H1 (cell line): Measurements from ENCODE around the gene ZFAND3. TPM values are rescaled to one million over a fixed set of nuclear protein-coding genes. Genes with fewer than 3 reads are reported as not detected.

Source experiments
- CTCF ChIA-PET: fragments of 300-600 bp; sonication (Branson Sonifier 250); formaldehyde crosslinking; loops from one replicate; lab custom pipeline; 2021; ENCODE audit not compliant: partially characterized antibody; lab: Charles Lee
- POLR2A ChIA-PET: fragments of 300-600 bp; sonication (Branson Sonifier 250); formaldehyde crosslinking; loops from one replicate; lab custom pipeline; 2021; ENCODE audit warnings: inconsistent platforms; ENCODE audit not compliant: partially characterized antibody; lab: Charles Lee
- DNase-seq, 2 experiments: peaks; one replicate each; pipeline versions ENCODE4 v3.0.0 to v3.0.0-alpha.2; 2010 to 2022; ENCODE audit warnings: low spot score in 2 of 2, low read depth in 1 of 2, mixed read lengths in 1 of 2
- FAIRE-seq: peaks from 2 replicates; lab custom pipeline; 2011; peaks lifted over from hg19 to GRCh38; lab: Jason Lieb, UNC
- H2AFZ ChIP-seq: 2 replicates; pipeline ENCODE4 v1.8.1; 2012; ENCODE audit warnings: low read length, inconsistent platforms
- H2AK5ac ChIP-seq: 2 replicates; pipeline ENCODE4 v1.6.1; 2013; ENCODE audit warnings: low read depth, low read length
- H2BK120ac ChIP-seq: replicated peaks from 2 replicates; pipeline ENCODE3; 2013; ENCODE audit warnings: low read depth, low read length, inconsistent platforms
- H2BK12ac ChIP-seq: 2 replicates; pipeline ENCODE4 v1.6.1; 2013; ENCODE audit warnings: low read depth, low read length
- H2BK15ac ChIP-seq: 2 replicates; pipeline ENCODE4 v1.6.1; 2013; ENCODE audit warnings: low read length
- H2BK20ac ChIP-seq: 2 replicates; pipeline ENCODE4 v1.6.1; 2013; ENCODE audit warnings: low read length
- H2BK5ac ChIP-seq: 2 replicates; pipeline ENCODE4 v1.6.1; 2013; ENCODE audit warnings: low read depth, low read length
- H3K14ac ChIP-seq: 2 replicates; pipeline ENCODE4 v1.6.1; 2013; ENCODE audit warnings: inconsistent platforms; ENCODE audit not compliant: insufficient read length
- H3K18ac ChIP-seq: 2 replicates; pipeline ENCODE4 v1.6.1; 2013; ENCODE audit warnings: low read length; ENCODE audit errors: extremely low read depth
- H3K23ac ChIP-seq: 2 replicates; pipeline ENCODE4 v1.6.1; 2013; ENCODE audit warnings: inconsistent platforms; ENCODE audit not compliant: insufficient read length
- H3K23me2 ChIP-seq: 2 replicates; pipeline ENCODE4 v1.6.1; 2013; ENCODE audit warnings: low read depth, low read length
- H3K27ac ChIP-seq: 2 replicates; pipeline ENCODE4 v1.6.1; 2011; ENCODE audit warnings: low read depth, low read length, inconsistent platforms
- H3K27me3 ChIP-seq, 4 experiments: replicated peaks in 1 of 4; 1 replicate in 1 of 4; 2 replicates in 3 of 4; pipeline versions ENCODE4 v1.6.1 to v1.8.1; 2011 to 2013; ENCODE audit warnings: low read length in 3 of 4, mild to moderate bottlenecking in 3 of 4, inconsistent platforms in 2 of 4, mixed read lengths in 2 of 4, moderate library complexity in 1 of 4; ENCODE audit not compliant: control insufficient read depth in 3 of 4, insufficient read depth in 3 of 4; ENCODE audit errors: extremely low read depth in 1 of 4
- H3K36me3 ChIP-seq, 4 experiments: 2 replicates each; pipeline versions ENCODE4 v1.6.1 to v1.8.1; 2011 to 2013; ENCODE audit warnings: mild to moderate bottlenecking in 4 of 4, low read length in 3 of 4, moderate library complexity in 2 of 4, control low read depth in 1 of 4, inconsistent platforms in 1 of 4; ENCODE audit not compliant: insufficient read depth in 4 of 4, control insufficient read depth in 2 of 4
- H3K4ac ChIP-seq: replicated peaks from 2 replicates; pipeline ENCODE3; 2013; ENCODE audit warnings: low read length, low read depth, mixed read lengths, inconsistent platforms; ENCODE audit not compliant: insufficient read length
- H3K4me1 ChIP-seq, 4 experiments: replicated peaks in 1 of 4; 1 replicate in 1 of 4; 2 replicates in 3 of 4; pipeline versions ENCODE4 v1.6.1 to v1.8.1; 2011 to 2013; ENCODE audit warnings: low read length in 3 of 4, inconsistent platforms in 2 of 4, mixed read lengths in 1 of 4; ENCODE audit not compliant: insufficient read depth in 4 of 4, control insufficient read depth in 3 of 4
- H3K4me2 ChIP-seq, 2 experiments: 2 replicates each; pipeline versions ENCODE4 v1.6.1 to v1.8.1; 2011 to 2013; ENCODE audit warnings: low read depth in 2 of 2, low read length in 2 of 2, control low read depth in 1 of 2, inconsistent platforms in 1 of 2, mild to moderate bottlenecking in 1 of 2; ENCODE audit not compliant: insufficient read depth in 1 of 2
- H3K4me3 ChIP-seq, 4 experiments: fragments of 200-600, 300-600 bp in 1 of 4; sonication (generic), shearing (Covaris generic), sonication (Bioruptor Twin) in 1 of 4; 2 replicates each; pipeline versions ENCODE4 v1.5.1 to v1.8.1; 2011 to 2016; ENCODE audit warnings: low read length in 4 of 4, low read depth in 3 of 4, control low read depth in 2 of 4, inconsistent platforms in 2 of 4, mild to moderate bottlenecking in 2 of 4, mixed read lengths in 1 of 4, moderate library complexity in 1 of 4; ENCODE audit not compliant: insufficient read depth in 2 of 4; ENCODE audit errors: extremely low read depth in 1 of 4
- H3K56ac ChIP-seq: replicated peaks from 2 replicates; pipeline ENCODE3; 2013; ENCODE audit warnings: low read depth, mild to moderate bottlenecking, mixed read lengths, low read length, inconsistent platforms; ENCODE audit not compliant: insufficient read length
- H3K79me1 ChIP-seq: 2 replicates; pipeline ENCODE4 v1.6.1; 2013; ENCODE audit warnings: low read depth, low read length, control low read depth
- H3K79me2 ChIP-seq, 2 experiments: 2 replicates each; pipeline versions ENCODE4 v1.6.1 to v1.8.1; 2012 to 2013; ENCODE audit warnings: low read length in 2 of 2, mild to moderate bottlenecking in 2 of 2, inconsistent platforms in 1 of 2; ENCODE audit not compliant: insufficient read depth in 2 of 2, control insufficient read depth in 1 of 2
- H3K9ac ChIP-seq, 4 experiments: replicated peaks in 1 of 4; 1 replicate in 1 of 4; 2 replicates in 3 of 4; pipeline versions ENCODE4 v1.6.1 to v1.8.1; 2011 to 2013; ENCODE audit warnings: low read depth in 3 of 4, low read length in 3 of 4, control low read depth in 2 of 4, mild to moderate bottlenecking in 2 of 4, moderate library complexity in 2 of 4, inconsistent platforms in 1 of 4; ENCODE audit errors: extremely low read depth in 1 of 4
- H3K9me3 ChIP-seq, 2 experiments: 2 replicates each; pipeline versions ENCODE4 v1.6.1 to v1.8.1; 2012 to 2013; ENCODE audit warnings: mild to moderate bottlenecking in 2 of 2, moderate library complexity in 2 of 2, control low read depth in 1 of 2, inconsistent platforms in 1 of 2, low read depth in 1 of 2, low read length in 1 of 2, mixed read lengths in 1 of 2; ENCODE audit not compliant: insufficient read depth in 2 of 2
- H4K20me1 ChIP-seq, 2 experiments: replicated peaks in 1 of 2; 2 replicates each; pipeline versions ENCODE3 to v1.8.1; 2011 to 2013; ENCODE audit warnings: inconsistent platforms in 2 of 2, low read length in 2 of 2, mild to moderate bottlenecking in 1 of 2; ENCODE audit not compliant: insufficient read depth in 2 of 2, control insufficient read depth in 1 of 2
- H4K5ac ChIP-seq: 2 replicates; pipeline ENCODE4 v1.6.1; 2013; ENCODE audit warnings: low read length, low read depth, mixed read lengths, inconsistent platforms; ENCODE audit not compliant: insufficient read length
- H4K8ac ChIP-seq: 2 replicates; pipeline ENCODE4 v1.8.0; 2013; ENCODE audit warnings: mild to moderate bottlenecking, moderate library complexity, low read length, inconsistent platforms; ENCODE audit not compliant: insufficient read depth; ENCODE audit errors: extremely low read depth
- H4K91ac ChIP-seq: replicated peaks from 2 replicates; pipeline ENCODE3; 2013; ENCODE audit warnings: low read length, mixed read lengths, inconsistent platforms; ENCODE audit not compliant: insufficient read length
- GABPA ChIP-seq: IDR thresholded peaks from 2 replicates; pipeline ENCODE4 v1.6.1; 2011; ENCODE audit warnings: mild to moderate bottlenecking, low read length, moderate library complexity, borderline replicate concordance; ENCODE audit not compliant: insufficient read depth
- TAF1 ChIP-seq: IDR thresholded peaks from 2 replicates; pipeline ENCODE4 v1.6.1; 2011; ENCODE audit warnings: mild to moderate bottlenecking, low read depth, low read length
- WGBS, 2 experiments: shearing (Covaris generic) in 1 of 2; methylation state at CpG; one replicate each; pipeline versions ENCODE4 v1.1.6 to v1.1.7; 2013 to 2015; ENCODE audit warnings: low lambda C conversion rate in 2 of 2, mixed read lengths in 2 of 2, inconsistent platforms in 1 of 2, low coverage in 1 of 2, missing lambda C conversion rate in 1 of 2; ENCODE audit not compliant: insufficient replicate concordance in 2 of 2, insufficient coverage in 1 of 2, insufficient read length in 1 of 2; ENCODE audit errors: extremely low coverage in 1 of 2, missing lambda C conversion rate in 1 of 2; 5-methylcytosine and 5-hydroxymethylcytosine counted together
- polyA plus RNA-seq, 7 experiments: library from polyadenylated mRNA; depleted of rRNA in 3 of 7; stranded (reverse) in 5 of 7; unstranded in 2 of 7; fragments of >200 nt in 5 of 7; fragments of 200-250 nt in 2 of 7; gene quantifications; 1 replicate in 5 of 7; 2 replicates in 1 of 7; 4 replicates in 1 of 7; pipeline versions ENCODE4 v1.2.1 to v1.2.3, GENCODE V29; 2011 to 2013; ENCODE audit warnings: missing spikeins in 2 of 7, mixed read lengths in 2 of 7
- total RNA-seq: library from RNA; stranded (reverse); fragmentation: NEBNext Ultra II Directional; extraction: Animal tissue kit (Norgen Biotek cat#: 25700); gene quantifications from 2 replicates; pipeline ENCODE4 v1.2.1, GENCODE V29; 2021
- TF ChIP-seq, protein P1 (sequence below): IDR thresholded peaks from 2 replicates; pipeline ENCODE4 v1.6.1; 2012; ENCODE audit warnings: inconsistent platforms

ZFAND3 gene
- total and polyA plus RNA-seq, 2 of the 8 experiments (the other 6 are each of a cell fraction or from before 2014, with no cell fraction given), result 13.0 to 51.3 TPM

DNA sequence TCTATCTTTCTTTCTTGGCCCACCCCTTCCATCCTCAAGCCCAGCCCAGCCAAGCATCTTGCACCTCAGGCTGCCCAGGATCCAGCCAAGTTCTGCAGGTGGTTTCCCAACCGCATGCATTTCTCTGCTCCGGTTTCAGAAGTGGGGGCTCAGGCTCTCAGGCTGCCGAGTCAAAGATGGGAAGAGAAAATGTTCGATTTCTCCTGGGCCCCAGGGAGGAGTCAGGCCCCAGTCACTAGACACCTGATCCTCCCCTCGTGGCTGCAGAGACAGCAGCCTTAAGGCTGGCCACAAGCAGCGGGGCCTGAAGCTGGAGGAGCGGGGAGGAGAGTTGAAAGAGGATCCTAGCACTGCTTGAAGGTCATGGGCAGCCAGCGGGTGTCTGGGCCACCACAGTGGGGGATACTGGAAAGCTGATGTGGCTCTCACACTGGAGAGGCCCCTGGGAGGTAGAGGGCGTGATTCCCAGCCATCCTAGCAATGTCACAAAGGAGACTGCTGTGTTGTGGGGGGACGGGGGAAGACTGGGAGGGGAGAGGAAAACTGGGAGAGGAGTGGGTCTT is 42.2 kb upstream of the ZFAND3 start:
- no peak overlapping the region for H4K5ac ChIP-seq
- peak overlapping the region; percentile 39; the same call in 1 of the 2 replicates for H2BK12ac ChIP-seq
- no peaks in the 10 kb centered on the region for H3K9me3 ChIP-seq
- no peak overlapping the region for H4K91ac ChIP-seq
- H2AFZ ChIP-seq, result no peak overlapping the region
- H3K27ac ChIP-seq, result no peak overlapping the region
- peaks cover 5 to 34% (median 23%) of the 10 kb centered on the region in 4 experiments for H3K4me1 ChIP-seq
- peaks cover 0 to 25% (median 23%) of the 10 kb centered on the region in 4 experiments; a peak in 6 of 7 replicates for H3K27me3 ChIP-seq
- peak overlapping the region in 3 of 4 experiments; percentile 15 to 42 (median 23); a peak in 5 of 8 replicates for H3K4me3 ChIP-seq
- no peak overlapping the region for H3K56ac ChIP-seq
- no peaks in the 10 kb centered on the region for H3K79me2 ChIP-seq
- 0 out of 2 replicates have a peak overlapping the region, but pooled peaks have one; percentile 24 for H2BK5ac ChIP-seq
- H3K79me1 ChIP-seq, result no peaks in the 10 kb centered on the region
- WGBS, 2 experiments, result 22% methylated on average over 10 of the region's 10 CpGs; no CpG with 5 or more reads in 1 of the 2 experiments
- H3K4ac ChIP-seq, result no peak overlapping the region
- H2BK20ac ChIP-seq, result no peak overlapping the region
- no peak overlapping the region for H3K18ac ChIP-seq
- peak overlapping the region; percentile 72; the same call in 1 of the 2 replicates for H2BK15ac ChIP-seq
- no peak overlapping the region for H3K9ac ChIP-seq
- peak in 1 of 2 experiments; percentile 53 for DNase-seq
- H3K4me2 ChIP-seq, result peak overlapping the region; percentile 35 to 51; a peak in 3 of 4 replicates
- no peak for FAIRE-seq
- no peak overlapping the region for H2AK5ac ChIP-seq
- no peak overlapping the region for H4K8ac ChIP-seq
- H3K14ac ChIP-seq, result no peak overlapping the region
- peaks cover 3% of the 10 kb centered on the region; the same call in 1 of the 2 replicates for H3K23me2 ChIP-seq
- no peaks in the 10 kb centered on the region for H4K20me1 ChIP-seq
- H2BK120ac ChIP-seq, result no peak overlapping the region
- CTCF ChIA-PET, result interaction anchor here (0.7 to 1.8 kb wide), 3 partner anchors 34 to 77 kb away, joined by 4 to 5 read pairs (median 5); no protein-coding TSS in a partner anchor
- H3K23ac ChIP-seq, result no peak overlapping the region
- TF ChIP-seq, protein P1, sequence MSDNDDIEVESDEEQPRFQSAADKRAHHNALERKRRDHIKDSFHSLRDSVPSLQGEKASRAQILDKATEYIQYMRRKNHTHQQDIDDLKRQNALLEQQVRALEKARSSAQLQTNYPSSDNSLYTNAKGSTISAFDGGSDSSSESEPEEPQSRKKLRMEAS, result peak; percentile 60; the same call in 1 of the 2 replicates
- TF ChIP-seq TAF1 (0 out of 2 replicates have a peak, but pooled peaks have one; percentile 17), GABPA (no peak)
- H3K36me3 ChIP-seq, result no peaks in the 10 kb centered on the region
- POLR2A ChIA-PET, result interaction anchor here (1.8 kb wide), 1 partner anchor 26 kb away, joined by 5 read pairs; no protein-coding TSS in a partner anchor
